ENCODE results near the gene CYP2C8.
"Not testable (repeated sequence)": the region's sequence is repeated elsewhere in the genome, so short reads cannot be mapped to it uniquely, and the experiment has no call there.

The CYP2C8 gene

DNA sequence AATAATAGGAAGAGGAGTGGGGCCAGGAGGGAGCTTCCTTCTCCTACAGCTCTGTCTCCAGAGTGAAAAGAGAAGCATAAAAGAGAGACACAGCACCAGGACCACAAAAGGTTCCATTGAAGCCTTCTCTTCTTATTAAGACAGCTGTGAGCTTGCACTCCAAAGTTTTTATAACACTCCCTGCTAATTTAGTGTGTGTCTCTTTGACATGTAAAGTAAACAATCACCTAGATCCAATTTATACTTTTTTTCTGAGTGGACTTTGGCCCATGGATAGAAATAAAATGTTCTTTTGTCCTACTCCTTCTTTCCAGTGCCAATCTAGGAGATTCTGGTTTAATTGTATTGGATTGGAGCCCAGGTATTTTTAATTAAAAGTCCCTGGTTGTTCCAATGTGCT is at the start of gene CYP2C8:
Gene CYP2C8 (minus strand): TSS at position 212 of the 400 bp plus-strand sequence. CDS start 95 bp downstream, at position 117.
- Histone ChIP-seq H3K4me3 (ENCODE audit: low read depth, low read length) (no peak within 1 kb of the TSS), H3K4me1 (ENCODE audit: control insufficient read depth, insufficient read depth, low read length) (no peaks in the 10 kb centered on the region), H3K9me3 (ENCODE audit: control insufficient read depth, insufficient read depth, low read length) (peaks cover 9% of the 10 kb centered on the region), H3K27ac (ENCODE audit: low read depth, low read length) (no peak within 1 kb of the TSS), H3K36me3 (ENCODE audit: control insufficient read depth, insufficient read depth, low read length) (no peaks in the 10 kb centered on the region), H3K9ac (ENCODE audit: low read depth, low read length) (no peak within 1 kb of the TSS), H3K27me3 (ENCODE audit: control insufficient read depth, insufficient read depth, low read length) (no peaks in the 10 kb centered on the region)

DNA sequence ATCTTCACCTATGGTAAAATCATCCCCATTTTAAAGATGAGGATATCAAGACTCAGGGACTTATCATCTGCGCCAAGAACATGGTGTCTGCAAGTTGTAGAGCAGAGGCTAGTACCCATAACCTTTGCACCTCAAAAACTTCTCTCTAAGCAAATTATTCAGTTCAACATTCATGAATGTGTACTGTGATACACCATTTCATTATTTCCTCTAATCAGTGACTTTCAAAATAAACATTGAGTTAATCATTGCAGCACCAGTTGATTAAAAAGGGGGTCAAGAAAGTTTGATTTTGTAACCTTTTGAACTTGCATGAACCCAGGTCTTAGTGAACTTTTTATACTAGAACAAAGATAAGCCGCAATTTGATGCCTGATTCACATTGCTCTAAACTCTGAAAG is 47.6 kb upstream of the CYP2C8 start:
- no peak overlapping the region for H3K9ac ChIP-seq (ENCODE audit: low read depth, low read length)
- peaks cover 22% of the 10 kb centered on the region for H3K9me3 ChIP-seq (ENCODE audit: control insufficient read depth, insufficient read depth, low read length)
- H3K36me3 ChIP-seq (ENCODE audit: control insufficient read depth, insufficient read depth, low read length) = no peaks in the 10 kb centered on the region
- no peak overlapping the region for H3K27ac ChIP-seq (ENCODE audit: low read depth, low read length)
- H3K4me1 ChIP-seq (ENCODE audit: control insufficient read depth, insufficient read depth, low read length) = no peaks in the 10 kb centered on the region
- no peaks in the 10 kb centered on the region for H3K27me3 ChIP-seq (ENCODE audit: control insufficient read depth, insufficient read depth, low read length)
- H3K4me3 ChIP-seq (ENCODE audit: low read depth, low read length) = no peak overlapping the region

DNA sequence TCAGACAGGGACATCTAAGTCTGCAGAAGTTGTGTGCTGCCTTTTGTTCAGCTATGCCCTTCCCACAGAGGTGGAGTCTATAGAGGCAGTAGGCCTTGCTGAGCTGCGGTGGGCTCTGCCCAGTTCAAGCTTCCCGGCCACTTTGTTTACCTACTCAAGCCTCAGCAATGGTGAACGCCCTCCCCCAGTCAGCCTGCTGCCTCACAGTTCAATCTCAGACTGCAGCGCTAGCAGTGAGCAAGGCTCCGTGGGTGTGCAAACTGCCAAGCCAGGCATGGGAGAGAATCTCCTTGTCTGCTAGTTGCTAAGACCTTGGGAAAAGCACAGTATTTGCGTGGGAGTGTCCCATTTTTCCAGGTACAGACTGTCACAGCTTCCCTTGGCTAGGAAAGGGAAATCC is 41.5 kb upstream of the CYP2C8 start:
- not testable (repeated sequence) for H3K27me3 ChIP-seq (ENCODE audit: control insufficient read depth, insufficient read depth, low read length); H3K4me3 ChIP-seq (ENCODE audit: low read depth, low read length); H3K9me3 ChIP-seq (ENCODE audit: control insufficient read depth, insufficient read depth, low read length)

DNA sequence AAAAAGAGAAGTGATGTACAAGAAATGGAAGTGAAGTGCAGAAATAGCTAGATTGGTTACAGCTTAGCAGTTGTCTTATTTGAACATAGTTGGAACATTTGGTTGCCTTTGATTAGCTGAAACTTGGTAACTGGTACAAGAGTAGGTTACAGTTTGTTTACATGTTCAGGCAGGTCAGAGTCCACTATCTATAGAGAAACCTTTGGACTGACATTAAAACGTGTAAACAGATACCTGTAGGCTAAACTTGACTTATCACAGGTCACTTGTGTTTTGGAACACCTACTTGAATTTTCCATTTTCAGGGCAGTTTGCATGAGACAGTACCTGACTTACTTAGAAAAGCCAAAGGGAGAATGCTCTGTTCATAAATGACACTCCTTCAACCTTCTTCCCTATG is 28.5 kb upstream of the CYP2C8 start:
- Histone ChIP-seq H3K9me3 (ENCODE audit: control insufficient read depth, insufficient read depth, low read length) (no peaks in the 10 kb centered on the region), H3K9ac (ENCODE audit: low read depth, low read length) (no peak overlapping the region), H3K27ac (ENCODE audit: low read depth, low read length) (no peak overlapping the region), H3K4me1 (ENCODE audit: control insufficient read depth, insufficient read depth, low read length) (no peaks in the 10 kb centered on the region), H3K36me3 (ENCODE audit: control insufficient read depth, insufficient read depth, low read length) (no peaks in the 10 kb centered on the region), H3K27me3 (ENCODE audit: control insufficient read depth, insufficient read depth, low read length) (no peaks in the 10 kb centered on the region), H3K4me3 (ENCODE audit: low read depth, low read length) (no peak overlapping the region)

More for the DNA sequence above, 41.5 kb upstream of the CYP2C8 start:
- H3K4me1 ChIP-seq (ENCODE audit: control insufficient read depth, insufficient read depth, low read length); H3K36me3 ChIP-seq (ENCODE audit: control insufficient read depth, insufficient read depth, low read length); H3K9ac ChIP-seq (ENCODE audit: low read depth, low read length); H3K27ac ChIP-seq (ENCODE audit: low read depth, low read length): not testable (repeated sequence)

GRCh38 chr10:95096143-95096542 is 26.8 kb upstream of the CYP2C8 start:
- Histone ChIP-seq H3K27ac (ENCODE audit: low read depth, low read length) (no peak overlapping the region), H3K27me3 (ENCODE audit: control insufficient read depth, insufficient read depth, low read length) (no peaks in the 10 kb centered on the region), H3K9me3 (ENCODE audit: control insufficient read depth, insufficient read depth, low read length) (no peaks in the 10 kb centered on the region), H3K4me3 (ENCODE audit: low read depth, low read length) (no peak overlapping the region), H3K9ac (ENCODE audit: low read depth, low read length) (no peak overlapping the region), H3K36me3 (ENCODE audit: control insufficient read depth, insufficient read depth, low read length) (no peaks in the 10 kb centered on the region), H3K4me1 (ENCODE audit: control insufficient read depth, insufficient read depth, low read length) (no peaks in the 10 kb centered on the region)

- not testable (repeated sequence) for H3K4me3 ChIP-seq (ENCODE audit: low read depth, low read length); H3K4me1 ChIP-seq (ENCODE audit: control insufficient read depth, insufficient read depth, low read length); H3K27ac ChIP-seq (ENCODE audit: low read depth, low read length); H3K36me3 ChIP-seq (ENCODE audit: control insufficient read depth, insufficient read depth, low read length); H3K9me3 ChIP-seq (ENCODE audit: control insufficient read depth, insufficient read depth, low read length); H3K9ac ChIP-seq (ENCODE audit: low read depth, low read length); H3K27me3 ChIP-seq (ENCODE audit: control insufficient read depth, insufficient read depth, low read length)
Observed at GRCh38 chr10:95079626-95080025, 10.3 kb upstream of the CYP2C8 start.

DNA sequence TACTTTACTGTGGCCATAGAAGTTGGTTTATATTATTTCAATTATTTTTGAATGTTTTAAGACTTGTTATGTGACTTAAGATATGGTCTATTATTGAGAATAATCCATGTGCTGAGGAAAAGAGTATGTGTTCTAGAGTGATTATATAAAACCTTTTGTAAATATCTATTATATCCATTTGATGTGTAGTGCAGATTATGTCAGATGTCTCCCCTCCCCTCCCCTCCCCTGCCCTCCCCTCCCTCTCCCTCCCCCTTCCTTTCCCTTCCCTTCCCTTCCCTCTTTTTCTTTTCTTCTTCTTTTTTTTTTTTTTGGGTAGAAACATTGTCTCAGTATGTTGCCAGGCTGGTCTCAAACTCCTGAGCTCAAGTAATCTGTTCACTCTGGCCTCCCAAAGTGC is 8.3 kb upstream of the CYP2C8 start:
- no peaks in the 10 kb centered on the region for H3K4me1 ChIP-seq (ENCODE audit: control insufficient read depth, insufficient read depth, low read length)
- no peaks in the 10 kb centered on the region for H3K36me3 ChIP-seq (ENCODE audit: control insufficient read depth, insufficient read depth, low read length)
- H3K27me3 ChIP-seq (ENCODE audit: control insufficient read depth, insufficient read depth, low read length) = no peaks in the 10 kb centered on the region
- H3K9ac ChIP-seq (ENCODE audit: low read depth, low read length) = no peak overlapping the region
- H3K4me3 ChIP-seq (ENCODE audit: low read depth, low read length) = no peak overlapping the region
- H3K9me3 ChIP-seq (ENCODE audit: control insufficient read depth, insufficient read depth, low read length) = peaks cover 7% of the 10 kb centered on the region; the same call in 1 of the 2 replicates
- H3K27ac ChIP-seq (ENCODE audit: low read depth, low read length) = no peak overlapping the region

DNA sequence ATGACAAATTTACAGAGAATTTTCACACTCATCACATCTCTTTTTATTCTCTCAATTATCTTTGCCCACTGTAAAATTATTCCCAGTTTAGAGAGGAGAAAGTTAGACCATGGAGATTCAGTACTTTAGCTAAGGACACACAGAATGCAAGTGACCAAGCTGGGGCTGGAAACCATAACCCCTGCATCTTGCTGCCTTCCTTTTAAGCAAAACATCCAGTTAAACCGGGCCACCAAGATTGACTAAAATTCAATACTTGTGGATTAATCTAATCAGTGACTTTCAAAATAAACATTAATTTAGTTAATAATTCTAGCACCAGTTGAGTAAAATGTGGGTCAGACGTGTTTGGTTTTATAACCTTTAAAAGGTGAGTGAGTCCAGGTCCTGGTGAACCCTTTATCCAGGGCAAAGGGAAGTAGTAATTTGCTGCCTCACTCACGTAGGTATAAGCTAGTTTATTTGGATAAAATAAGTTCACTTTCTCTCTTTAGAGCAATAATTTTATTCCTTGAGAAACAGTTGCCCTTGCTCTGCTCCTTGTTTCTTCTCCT is 1.9 kb upstream of the CYP2C8 start:
- H3K9me3 ChIP-seq (ENCODE audit: control insufficient read depth, insufficient read depth, low read length) = no peaks in the 10 kb centered on the region
- no peak overlapping the region for H3K27ac ChIP-seq (ENCODE audit: low read depth, low read length)
- no peak overlapping the region for H3K9ac ChIP-seq (ENCODE audit: low read depth, low read length)
- H3K36me3 ChIP-seq (ENCODE audit: control insufficient read depth, insufficient read depth, low read length) = no peaks in the 10 kb centered on the region
- H3K27me3 ChIP-seq (ENCODE audit: control insufficient read depth, insufficient read depth, low read length) = no peaks in the 10 kb centered on the region
- H3K4me1 ChIP-seq (ENCODE audit: control insufficient read depth, insufficient read depth, low read length) = no peaks in the 10 kb centered on the region
- no peak overlapping the region for H3K4me3 ChIP-seq (ENCODE audit: low read depth, low read length)

GRCh38 chr10:95064125-95064524 is 5.2 kb downstream of the CYP2C8 start:
- not testable (repeated sequence) for H3K27ac ChIP-seq (ENCODE audit: low read depth, low read length); H3K4me1 ChIP-seq (ENCODE audit: control insufficient read depth, insufficient read depth, low read length); H3K9ac ChIP-seq (ENCODE audit: low read depth, low read length); H3K36me3 ChIP-seq (ENCODE audit: control insufficient read depth, insufficient read depth, low read length); H3K4me3 ChIP-seq (ENCODE audit: low read depth, low read length); H3K27me3 ChIP-seq (ENCODE audit: control insufficient read depth, insufficient read depth, low read length)
- peaks cover 12% of the 10 kb centered on the region for H3K9me3 ChIP-seq (ENCODE audit: control insufficient read depth, insufficient read depth, low read length)

DNA sequence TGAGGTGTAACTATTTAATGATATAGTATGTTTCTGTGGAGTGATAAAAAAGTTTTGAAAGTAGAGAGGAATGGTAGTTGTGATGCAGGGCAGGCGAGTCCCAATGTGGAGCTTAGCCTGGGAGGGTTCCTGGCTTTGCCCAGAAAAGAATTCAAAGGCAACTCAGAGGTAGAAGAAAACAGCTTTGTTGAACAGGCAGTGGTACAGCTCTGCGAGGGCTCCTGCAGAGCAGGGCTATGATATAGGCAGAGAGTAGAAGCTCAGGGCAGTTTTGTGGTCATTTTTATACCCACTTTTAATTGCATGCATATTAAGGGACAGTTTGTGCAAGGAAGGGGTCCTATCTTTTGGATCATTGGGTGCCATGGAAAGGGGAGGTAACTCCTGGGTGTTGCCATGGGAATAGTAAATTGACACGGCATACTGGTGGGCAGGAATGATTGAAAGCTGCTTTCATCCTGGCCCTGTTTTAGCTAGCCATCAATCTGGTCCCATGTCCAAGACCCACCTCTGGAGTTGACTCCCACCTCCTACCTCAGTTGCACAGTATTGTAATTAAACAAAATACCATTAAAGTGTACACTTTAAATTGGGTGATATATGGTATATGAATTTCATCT is 12.4 kb downstream of the CYP2C8 start:
- Histone ChIP-seq H3K4me3 (ENCODE audit: low read depth, low read length) (no peak overlapping the region), H3K27me3 (ENCODE audit: control insufficient read depth, insufficient read depth, low read length) (no peaks in the 10 kb centered on the region), H3K9me3 (ENCODE audit: control insufficient read depth, insufficient read depth, low read length) (no peaks in the 10 kb centered on the region), H3K9ac (ENCODE audit: low read depth, low read length) (no peak overlapping the region), H3K36me3 (ENCODE audit: control insufficient read depth, insufficient read depth, low read length) (no peaks in the 10 kb centered on the region), H3K27ac (ENCODE audit: low read depth, low read length) (no peak overlapping the region), H3K4me1 (ENCODE audit: control insufficient read depth, insufficient read depth, low read length) (no peaks in the 10 kb centered on the region)

DNA sequence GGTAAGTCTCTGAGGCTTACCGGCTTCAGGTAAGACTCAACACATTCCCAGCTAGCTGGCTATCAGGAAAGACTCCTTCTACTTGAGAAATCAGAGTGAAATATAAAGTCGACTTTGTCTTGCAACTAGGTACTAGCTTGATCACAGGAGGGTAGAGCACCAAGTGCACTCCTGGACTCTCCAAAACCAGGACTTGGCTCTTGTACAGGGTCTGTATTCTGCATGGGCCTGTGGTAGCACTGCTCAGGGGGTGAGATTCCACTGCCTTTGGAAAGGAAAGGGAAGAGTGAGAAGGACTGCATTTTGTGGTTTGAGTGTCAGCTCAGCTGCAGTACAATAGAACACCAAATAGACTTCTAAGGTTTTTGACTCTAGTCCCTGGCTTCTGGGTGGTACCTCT is 19.4 kb downstream of the CYP2C8 start:
- H3K27ac ChIP-seq (ENCODE audit: low read depth, low read length) = no peak overlapping the region
- H3K4me3 ChIP-seq (ENCODE audit: low read depth, low read length) = no peak overlapping the region
- no peaks in the 10 kb centered on the region for H3K9me3 ChIP-seq (ENCODE audit: control insufficient read depth, insufficient read depth, low read length)
- H3K9ac ChIP-seq (ENCODE audit: low read depth, low read length) = no peak overlapping the region
- 0 out of 2 replicates have a peak, but pooled peaks cover 3% of the 10 kb centered on the region for H3K4me1 ChIP-seq (ENCODE audit: control insufficient read depth, insufficient read depth, low read length)
- no peaks in the 10 kb centered on the region for H3K27me3 ChIP-seq (ENCODE audit: control insufficient read depth, insufficient read depth, low read length)
- no peaks in the 10 kb centered on the region for H3K36me3 ChIP-seq (ENCODE audit: control insufficient read depth, insufficient read depth, low read length)

All from HUES48 (cell line).